Smooth muscle cell (in vitro differentiated cells): ENCODE results near the gene DNAH14. TPM values are rescaled to one million over a fixed set of nuclear protein-coding genes. Genes with fewer than 3 reads are reported as not detected.
"Not testable (repeated sequence)": the region's sequence is repeated elsewhere in the genome, so short reads cannot be mapped to it uniquely, and the experiment has no call there.

Experiments used
- DNase-seq: peaks from one replicate; lab custom pipeline; 2025; ENCODE audit not compliant: unreplicated experiment; lab: John Stamatoyannopoulos, UW
- H2AFZ ChIP-seq: fragments of 200-600 bp; sonication (generic); 2 replicates; pipeline ENCODE4 v1.6.0; 2016; ENCODE audit warnings: antibody characterized with exemption, low read depth, mild to moderate bottlenecking
- H3F3A ChIP-seq: fragments of 200-600 bp; sonication (generic); 2 replicates; pipeline ENCODE4 v1.6.0; 2017; ENCODE audit warnings: antibody characterized with exemption, low read depth
- H3K27ac ChIP-seq: fragments of 200-600 bp; sonication (generic); 2 replicates; pipeline ENCODE4 v1.5.1; 2016; ENCODE audit warnings: low read depth, mild to moderate bottlenecking
- H3K27me3 ChIP-seq: fragments of 200-600 bp; sonication (generic); 2 replicates; pipeline ENCODE4 v1.6.1; 2016; ENCODE audit warnings: low read depth, mild to moderate bottlenecking
- H3K36me3 ChIP-seq: fragments of 200-600 bp; sonication (generic); 2 replicates; pipeline ENCODE4 v1.5.1; 2016; ENCODE audit warnings: low read depth
- H3K4me1 ChIP-seq: fragments of 200-600 bp; sonication (generic); 2 replicates; pipeline ENCODE4 v1.5.1; 2016; ENCODE audit warnings: low read depth
- H3K4me2 ChIP-seq: fragments of 200-600 bp; sonication (generic); 2 replicates; pipeline ENCODE4 v1.6.0; 2016; ENCODE audit warnings: mild to moderate bottlenecking
- H3K4me3 ChIP-seq: fragments of 200-600 bp; sonication (generic); 2 replicates; pipeline ENCODE4 v1.5.1; 2016; ENCODE audit warnings: mild to moderate bottlenecking
- H3K79me2 ChIP-seq: fragments of 200-600 bp; sonication (generic); 2 replicates; pipeline ENCODE4 v1.6.0; 2016; ENCODE audit warnings: low read depth, mild to moderate bottlenecking
- H3K9ac ChIP-seq: fragments of 200-600 bp; sonication (generic); 2 replicates; pipeline ENCODE4 v1.6.0; 2016; ENCODE audit warnings: low read depth
- H3K9me3 ChIP-seq: fragments of 200-600 bp; sonication (generic); replicated peaks from 2 replicates; pipeline ENCODE4 v1.5.1; 2016; ENCODE audit warnings: low read depth
- H4K20me1 ChIP-seq: fragments of 200-600 bp; sonication (generic); 2 replicates; pipeline ENCODE4 v1.6.0; 2016; ENCODE audit warnings: low read depth
- CTCF ChIP-seq: fragments of 200-600 bp; sonication (generic); IDR thresholded peaks from 2 replicates; pipeline ENCODE4 v1.5.1; 2017; ENCODE audit warnings: borderline replicate concordance, mild to moderate bottlenecking, antibody characterized with exemption; ENCODE audit not compliant: insufficient read depth, poor library complexity, severe bottlenecking
- WGBS: methylation state at CpG from one replicate; pipeline ENCODE4 v1.1.7; 2016; ENCODE audit warnings: low lambda C conversion rate; 5-methylcytosine and 5-hydroxymethylcytosine counted together
- polyA plus RNA-seq: library from polyadenylated mRNA; unstranded; fragments of >200 nt; fragmentation: Nextera tagmentation; extraction: Ambion mirVana; gene quantifications from 2 replicates; pipeline ENCODE4 v1.2.1, GENCODE V29; 2016
- total RNA-seq: library from RNA; depleted of rRNA; stranded (reverse); fragments of >200 nt; gene quantifications from 2 replicates; pipeline ENCODE4 v1.2.3, GENCODE V29; 2014

Gene DNAH14
- total and polyA plus RNA-seq, 2 experiments from 2014 or later: 9.4 to 44.0 TPM

GRCh38 chr1:224882264-224882663, 47.2 kb upstream of the DNAH14 start:
- no peak for TF ChIP-seq CTCF
- no peaks in the 10 kb centered on the region for H3K9me3 ChIP-seq
- 65% methylated on average over 4 of the region's 4 CpGs for WGBS
- H3K27ac ChIP-seq: no peak overlapping the region
- peaks cover 34% of the 10 kb centered on the region for H3K4me1 ChIP-seq
- no peaks in the 10 kb centered on the region for H4K20me1 ChIP-seq
- H3K9ac ChIP-seq: no peak overlapping the region
- H3F3A ChIP-seq: peaks cover 26% of the 10 kb centered on the region
- no peak overlapping the region for H2AFZ ChIP-seq
- no peak for DNase-seq
- no peaks in the 10 kb centered on the region for H3K36me3 ChIP-seq
- peak overlapping the region; percentile 42 for H3K4me2 ChIP-seq
- no peak overlapping the region for H3K4me3 ChIP-seq
- H3K79me2 ChIP-seq: no peaks in the 10 kb centered on the region
- no peaks in the 10 kb centered on the region for H3K27me3 ChIP-seq

- TF ChIP-seq CTCF: no peak
- WGBS: 83% methylated on average over 2 of the region's 2 CpGs
- Histone ChIP-seq H3K9ac (no peak overlapping the region), H3K36me3 (no peaks in the 10 kb centered on the region), H3K4me3 (no peak overlapping the region), H3K9me3 (no peaks in the 10 kb centered on the region), H4K20me1 (no peaks in the 10 kb centered on the region), H2AFZ (no peak overlapping the region), H3K4me2 (peak overlapping the region; percentile 55), H3K79me2 (no peaks in the 10 kb centered on the region), H3K27ac (no peak overlapping the region), H3K4me1 (peaks cover 34% of the 10 kb centered on the region), H3F3A (peaks cover 26% of the 10 kb centered on the region), H3K27me3 (no peaks in the 10 kb centered on the region)
- DNase-seq: no peak
These were observed 46.4 kb upstream of the DNAH14 start for GRCh38 chr1:224883091-224883490.

GRCh38 chr1:224884361-224884801, 45.1 kb upstream of the DNAH14 start:
- Histone ChIP-seq H3F3A (peaks cover 26% of the 10 kb centered on the region), H3K4me3 (no peak overlapping the region), H4K20me1 (no peaks in the 10 kb centered on the region), H3K27me3 (no peaks in the 10 kb centered on the region), H3K9ac (no peak overlapping the region), H3K4me1 (peaks cover 30% of the 10 kb centered on the region), H3K36me3 (no peaks in the 10 kb centered on the region), H2AFZ (no peak overlapping the region), H3K4me2 (peak overlapping the region; percentile 55), H3K9me3 (no peaks in the 10 kb centered on the region), H3K27ac (peak overlapping the region; percentile 30), H3K79me2 (no peaks in the 10 kb centered on the region)
- 0% methylated on average over 1 of the region's 1 CpG for WGBS
- DNase-seq: no peak
- TF ChIP-seq CTCF: no peak

- not testable (repeated sequence) for H3K4me2 ChIP-seq, H3K36me3 ChIP-seq, H3K27me3 ChIP-seq, DNase-seq, H4K20me1 ChIP-seq, H3K27ac ChIP-seq, H2AFZ ChIP-seq, H3K9ac ChIP-seq, H3K9me3 ChIP-seq, H3K4me3 ChIP-seq, H3K79me2 ChIP-seq
- Histone ChIP-seq H3K4me1 (peaks cover 22% of the 10 kb centered on the region), H3F3A (peaks cover 26% of the 10 kb centered on the region)
- 100% methylated on average over 2 of the region's 2 CpGs for WGBS
These were observed 44.1 kb upstream of the DNAH14 start for GRCh38 chr1:224885376-224885775.
